GM19324 (cell line): Measurements from ENCODE around the gene HACD2.

ENCODE experiments used
- ATAC-seq: cut with Tn5 transposase; IDR thresholded peaks from one replicate; pipeline ENCODE4 v1.9.1; 2021; ENCODE audit warnings: mild to moderate bottlenecking, moderate library complexity; ENCODE audit not compliant: unreplicated experiment, low FRiP score

The HACD2 gene

GRCh38 chr3:123584988-123585937 is at the start of gene HACD2:
Gene HACD2 (minus strand): TSS chr3:123585053. CDS start chr3:123585027, 26 bp downstream.
- peak; percentile 94 for ATAC-seq

GRCh38 chr3:123634149-123635051 is 49.5 kb upstream of the HACD2 start:
- ATAC-seq, result no peak

- ATAC-seq, result no peak
Observed at GRCh38 chr3:123633530-123633929, 48.7 kb upstream of the HACD2 start.

- no peak for ATAC-seq
Observed at GRCh38 chr3:123632161-123632655, 47.4 kb upstream of the HACD2 start.

- no peak for ATAC-seq
Observed at GRCh38 chr3:123629747-123630047, 44.8 kb upstream of the HACD2 start.

- no peak for ATAC-seq
Observed at GRCh38 chr3:123628996-123629746, 44.3 kb upstream of the HACD2 start.

GRCh38 chr3:123627673-123628670 is 43.1 kb upstream of the HACD2 start:
- no peak for ATAC-seq

GRCh38 chr3:123626881-123627280 is 42.0 kb upstream of the HACD2 start:
- ATAC-seq, result no peak

GRCh38 chr3:123624302-123624701 is 39.4 kb upstream of the HACD2 start:
- ATAC-seq, result no peak

GRCh38 chr3:123623346-123623880 is 38.6 kb upstream of the HACD2 start:
- no peak for ATAC-seq

- ATAC-seq, result no peak
Observed at GRCh38 chr3:123622766-123623165, 37.9 kb upstream of the HACD2 start.

- no peak for ATAC-seq
Observed at GRCh38 chr3:123621850-123622189, 37.0 kb upstream of the HACD2 start.

- ATAC-seq, result no peak
Observed at GRCh38 chr3:123621186-123621849, 36.5 kb upstream of the HACD2 start.

- no peak for ATAC-seq
Observed at GRCh38 chr3:123620343-123620742, 35.5 kb upstream of the HACD2 start.

GRCh38 chr3:123618768-123619484 is 34.1 kb upstream of the HACD2 start:
- no peak for ATAC-seq

- no peak for ATAC-seq
Observed at GRCh38 chr3:123618076-123618708, 33.3 kb upstream of the HACD2 start.

GRCh38 chr3:123616593-123616992 is 31.7 kb upstream of the HACD2 start:
- ATAC-seq, result no peak
